ENCODE results near the gene RANBP17.

GRCh38 chr5:170920196-170920595, 58.4 kb downstream of the RANBP17 start:
- TF ChIP-seq CTCF (IDR thresholded peaks at IDR 0.05) (no peak), EZH2 (IDR thresholded peaks at IDR 0.05; ENCODE audit: borderline replicate concordance, insufficient read depth, low read depth, low read length, poor library complexity, severe bottlenecking) (no peak)
